HCT116 (cell line): ENCODE data around the gene DHRS9.

Experiments
- TF ChIP-seq, protein P1 (sequence below), 3 experiments: fragments of 200-600 bp in 1 of 3; sonication (generic) in 1 of 3; IDR thresholded peaks in 2 of 3; conservative IDR thresholded peaks in 1 of 3; 2 replicates each; pipeline ENCODE4 v1.5.1; 2012 to 2017; ENCODE audit warnings: low read depth in 2 of 3, low read length in 2 of 3, antibody characterized with exemption in 1 of 3, borderline replicate concordance in 1 of 3, control low read depth in 1 of 3, mild to moderate bottlenecking in 1 of 3, mixed read lengths in 1 of 3, mixed run types in 1 of 3, moderate library complexity in 1 of 3; ENCODE audit not compliant: insufficient read depth in 1 of 3
- TF ChIP-seq, protein P2 (sequence below): IDR thresholded peaks from 2 replicates; pipeline ENCODE4 v1.6.1; 2012

DNA sequence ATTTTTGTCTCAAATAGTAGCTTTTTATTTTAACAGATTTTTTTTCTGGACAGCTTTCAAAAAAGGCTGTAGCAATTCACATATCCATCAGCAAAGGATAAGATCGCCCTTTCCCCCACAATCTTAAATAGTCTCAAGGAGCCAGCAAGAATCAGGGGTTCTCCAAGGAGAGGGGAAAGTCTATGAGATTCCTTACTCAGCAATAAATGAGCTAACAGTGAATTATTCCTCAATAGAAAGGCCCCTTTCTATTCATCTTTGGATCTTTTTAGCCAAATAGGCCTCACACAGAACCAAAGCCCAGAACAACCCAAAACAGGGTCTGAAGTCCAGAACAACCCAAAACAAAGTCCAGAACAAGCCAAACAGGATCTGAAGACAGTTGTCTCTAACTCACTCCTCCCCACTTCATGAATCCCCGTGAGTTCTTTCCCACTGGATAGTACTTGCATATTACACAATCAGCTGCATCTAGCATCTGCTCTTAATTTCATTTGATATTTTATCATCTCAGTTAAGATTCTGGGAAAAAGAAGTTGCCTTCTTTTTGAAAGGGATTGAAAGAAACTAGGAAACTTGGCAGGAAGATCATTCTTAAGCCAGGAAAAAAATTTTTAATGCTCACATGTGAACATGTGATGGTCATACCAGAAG lies 3.4 kb upstream of the DHRS9 start:
- TF ChIP-seq, protein P1, sequence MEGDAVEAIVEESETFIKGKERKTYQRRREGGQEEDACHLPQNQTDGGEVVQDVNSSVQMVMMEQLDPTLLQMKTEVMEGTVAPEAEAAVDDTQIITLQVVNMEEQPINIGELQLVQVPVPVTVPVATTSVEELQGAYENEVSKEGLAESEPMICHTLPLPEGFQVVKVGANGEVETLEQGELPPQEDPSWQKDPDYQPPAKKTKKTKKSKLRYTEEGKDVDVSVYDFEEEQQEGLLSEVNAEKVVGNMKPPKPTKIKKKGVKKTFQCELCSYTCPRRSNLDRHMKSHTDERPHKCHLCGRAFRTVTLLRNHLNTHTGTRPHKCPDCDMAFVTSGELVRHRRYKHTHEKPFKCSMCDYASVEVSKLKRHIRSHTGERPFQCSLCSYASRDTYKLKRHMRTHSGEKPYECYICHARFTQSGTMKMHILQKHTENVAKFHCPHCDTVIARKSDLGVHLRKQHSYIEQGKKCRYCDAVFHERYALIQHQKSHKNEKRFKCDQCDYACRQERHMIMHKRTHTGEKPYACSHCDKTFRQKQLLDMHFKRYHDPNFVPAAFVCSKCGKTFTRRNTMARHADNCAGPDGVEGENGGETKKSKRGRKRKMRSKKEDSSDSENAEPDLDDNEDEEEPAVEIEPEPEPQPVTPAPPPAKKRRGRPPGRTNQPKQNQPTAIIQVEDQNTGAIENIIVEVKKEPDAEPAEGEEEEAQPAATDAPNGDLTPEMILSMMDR (IDR thresholded peaks at IDR 0.05 in 2 of 3, conservative IDR thresholded peaks at IDR 0.05 in 1 of 3; ENCODE audit: borderline replicate concordance in 1 of 3, insufficient read depth in 1 of 3, low read depth in 2 of 3, low read length in 2 of 3) = no peak
- TF ChIP-seq, protein P2, sequence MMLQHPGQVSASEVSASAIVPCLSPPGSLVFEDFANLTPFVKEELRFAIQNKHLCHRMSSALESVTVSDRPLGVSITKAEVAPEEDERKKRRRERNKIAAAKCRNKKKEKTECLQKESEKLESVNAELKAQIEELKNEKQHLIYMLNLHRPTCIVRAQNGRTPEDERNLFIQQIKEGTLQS = no peak
